GM06990 (cell line): Measurements from ENCODE around the gene NBEA.

Source experiments
- DNase-seq: peaks from one replicate; pipeline ENCODE4 v3.0.0-alpha.2; 2011; ENCODE audit not compliant: insufficient read length; ENCODE audit errors: extremely low read depth
- H3K27me3 ChIP-seq: replicated peaks from 2 replicates; pipeline ENCODE4 v1.6.0; 2011; ENCODE audit warnings: low read length; ENCODE audit not compliant: control insufficient read depth, insufficient read depth
- H3K36me3 ChIP-seq: 2 replicates; pipeline ENCODE4 v1.5.1; 2011; ENCODE audit warnings: low read length; ENCODE audit not compliant: control insufficient read depth, insufficient read depth
- H3K4me3 ChIP-seq: replicated peaks from 2 replicates; pipeline ENCODE4 v1.5.1; 2011; ENCODE audit warnings: low read depth, mild to moderate bottlenecking, control low read depth, low read length
- TF ChIP-seq, protein P1 (sequence below): IDR thresholded peaks from 2 replicates; pipeline ENCODE4 v1.5.1; 2011; ENCODE audit warnings: low read length, control low read depth, mild to moderate bottlenecking, inconsistent platforms; ENCODE audit not compliant: insufficient read depth, poor library complexity, severe bottlenecking

NBEA gene

DNA sequence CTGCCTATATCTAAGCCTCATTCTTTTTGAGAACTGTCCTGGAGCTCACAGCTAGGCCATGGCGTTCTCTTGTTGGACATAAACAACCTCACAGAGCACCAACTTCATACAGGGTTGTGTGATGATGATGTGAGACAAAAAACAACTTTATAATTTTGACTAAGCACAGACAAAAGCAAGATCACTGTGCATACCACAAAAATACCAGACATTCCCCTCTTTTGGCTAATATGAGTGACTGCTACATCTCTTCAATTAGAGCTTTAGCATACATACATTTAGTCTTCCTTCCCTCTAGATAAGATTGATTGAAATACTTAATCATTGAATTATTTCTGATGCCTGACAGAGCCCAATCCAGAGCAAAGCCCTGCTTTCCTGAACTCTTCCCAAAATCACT is 526.1 kb downstream of the NBEA start:
- Histone ChIP-seq H3K4me3 (no peak overlapping the region), H3K36me3 (no peaks in the 10 kb centered on the region), H3K27me3 (no peaks in the 10 kb centered on the region)
- TF ChIP-seq, protein P1, sequence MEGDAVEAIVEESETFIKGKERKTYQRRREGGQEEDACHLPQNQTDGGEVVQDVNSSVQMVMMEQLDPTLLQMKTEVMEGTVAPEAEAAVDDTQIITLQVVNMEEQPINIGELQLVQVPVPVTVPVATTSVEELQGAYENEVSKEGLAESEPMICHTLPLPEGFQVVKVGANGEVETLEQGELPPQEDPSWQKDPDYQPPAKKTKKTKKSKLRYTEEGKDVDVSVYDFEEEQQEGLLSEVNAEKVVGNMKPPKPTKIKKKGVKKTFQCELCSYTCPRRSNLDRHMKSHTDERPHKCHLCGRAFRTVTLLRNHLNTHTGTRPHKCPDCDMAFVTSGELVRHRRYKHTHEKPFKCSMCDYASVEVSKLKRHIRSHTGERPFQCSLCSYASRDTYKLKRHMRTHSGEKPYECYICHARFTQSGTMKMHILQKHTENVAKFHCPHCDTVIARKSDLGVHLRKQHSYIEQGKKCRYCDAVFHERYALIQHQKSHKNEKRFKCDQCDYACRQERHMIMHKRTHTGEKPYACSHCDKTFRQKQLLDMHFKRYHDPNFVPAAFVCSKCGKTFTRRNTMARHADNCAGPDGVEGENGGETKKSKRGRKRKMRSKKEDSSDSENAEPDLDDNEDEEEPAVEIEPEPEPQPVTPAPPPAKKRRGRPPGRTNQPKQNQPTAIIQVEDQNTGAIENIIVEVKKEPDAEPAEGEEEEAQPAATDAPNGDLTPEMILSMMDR, result no peak
- DNase-seq, result no peak

DNA sequence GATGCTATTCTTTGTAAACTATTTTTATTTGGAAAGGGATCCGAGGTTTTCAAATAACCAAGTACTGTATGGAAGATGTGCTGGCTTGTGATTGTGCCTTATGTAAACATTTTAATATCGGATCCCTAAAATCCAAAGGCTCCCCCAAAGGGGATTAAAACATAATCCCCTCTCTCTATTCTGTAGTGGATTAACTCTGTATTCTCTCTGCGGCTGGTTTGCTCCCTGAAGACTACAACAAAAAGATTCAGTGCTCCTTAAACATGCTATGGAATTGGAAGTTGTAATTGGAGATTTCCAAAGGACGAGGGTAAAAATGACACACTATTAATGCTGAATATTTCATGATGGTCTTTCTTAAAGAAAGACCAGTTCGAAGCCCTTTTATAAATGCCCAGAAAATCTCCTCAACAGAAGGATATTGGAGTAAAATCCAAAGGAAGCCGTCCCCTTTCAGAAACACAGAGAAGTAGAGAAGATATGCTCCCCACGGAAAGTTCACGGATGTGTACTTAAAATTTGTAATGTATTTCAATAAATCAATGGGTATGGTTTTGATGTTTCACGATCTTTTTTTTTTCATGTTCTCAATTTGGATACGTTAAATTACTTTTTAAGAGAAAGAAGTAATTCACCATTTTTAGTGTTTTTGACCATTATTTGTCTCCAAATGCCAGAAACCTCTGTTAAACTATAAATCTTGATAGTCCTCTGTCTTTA is 527.9 kb downstream of the NBEA start:
- H3K27me3 ChIP-seq, result no peaks in the 10 kb centered on the region
- H3K4me3 ChIP-seq, result no peak overlapping the region
- DNase-seq, result no peak
- TF ChIP-seq, protein P1, result no peak
- no peaks in the 10 kb centered on the region for H3K36me3 ChIP-seq

DNA sequence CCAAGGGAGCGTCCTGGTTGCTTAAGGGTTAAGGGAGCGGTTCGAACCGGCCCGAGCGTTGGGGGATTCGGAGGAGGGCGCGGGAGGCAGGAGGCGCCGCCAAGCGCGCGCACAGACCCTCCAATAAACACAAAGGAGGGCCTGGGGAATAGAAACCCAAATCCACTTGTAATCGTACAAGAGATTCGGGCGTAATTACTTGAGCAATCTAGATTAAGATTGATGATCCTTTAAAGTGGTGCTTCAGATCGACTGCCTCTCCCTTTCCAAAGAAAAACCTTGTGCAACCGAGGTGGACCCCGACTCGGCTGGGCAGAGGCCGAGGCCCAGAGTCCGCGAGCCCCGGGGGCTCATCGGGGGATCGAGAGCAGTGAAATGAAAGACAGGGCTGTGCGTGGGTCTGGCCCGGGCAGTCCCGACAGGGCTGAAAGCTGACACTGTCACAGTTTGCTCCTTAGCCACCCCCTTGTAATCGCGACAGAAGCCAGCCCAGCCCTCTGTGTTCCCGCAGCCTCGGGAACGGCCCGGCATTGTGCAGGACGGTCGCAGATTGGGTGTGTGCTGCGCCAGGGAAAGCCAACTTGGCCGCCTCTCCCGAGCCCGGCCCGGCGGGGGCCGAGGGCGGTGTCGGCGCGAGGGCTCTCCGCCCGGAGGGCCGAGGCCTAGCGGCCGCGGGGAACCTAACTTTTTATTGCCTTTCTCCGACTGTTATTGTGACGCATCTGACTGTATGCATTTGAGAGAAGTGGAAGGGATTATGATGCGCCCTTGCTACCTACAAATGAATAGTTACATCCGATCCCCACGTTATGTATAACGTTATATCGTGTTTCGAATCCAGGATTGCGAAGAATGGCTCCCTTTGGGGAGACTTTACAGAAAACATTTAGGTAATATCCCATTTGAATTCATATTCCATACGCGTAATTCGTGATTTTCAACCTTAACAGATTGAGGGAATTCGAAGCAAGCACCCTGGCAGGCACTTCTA is 528.9 kb downstream of the NBEA start:
- no peak overlapping the region for H3K4me3 ChIP-seq
- no peak for DNase-seq
- no peaks in the 10 kb centered on the region for H3K27me3 ChIP-seq
- H3K36me3 ChIP-seq, result no peaks in the 10 kb centered on the region
- TF ChIP-seq, protein P1, result no peak

DNA sequence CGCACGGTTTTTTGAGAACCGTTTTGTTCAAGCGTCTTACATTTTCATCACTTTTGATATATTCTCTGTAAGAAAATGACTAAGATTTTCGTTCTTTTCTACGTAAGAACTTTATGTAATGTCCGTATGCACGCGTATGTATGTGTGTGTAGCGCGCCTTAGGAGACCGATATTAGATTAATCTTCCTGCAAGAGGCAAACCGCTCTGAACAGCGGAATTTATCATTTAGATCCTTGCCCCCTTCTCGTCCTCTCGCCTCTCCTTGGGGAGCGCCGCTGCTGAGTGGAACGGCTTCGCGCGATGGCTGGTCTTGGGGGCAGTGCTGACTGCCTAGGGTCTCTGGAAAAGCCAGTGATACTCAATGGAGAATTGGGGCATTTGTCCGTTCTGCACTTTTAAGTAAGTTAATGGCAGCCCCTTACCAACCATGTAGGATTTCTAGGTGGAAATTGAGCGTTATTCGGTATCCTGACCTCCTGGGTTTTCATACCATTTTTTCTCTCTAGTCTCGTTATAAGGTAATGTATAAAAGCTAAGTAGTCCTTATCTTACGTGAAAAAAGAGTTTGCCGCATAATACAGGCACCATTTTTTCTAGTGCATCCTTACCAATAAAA is 529.7 kb downstream of the NBEA start:
- Histone ChIP-seq H3K4me3 (no peak overlapping the region), H3K36me3 (no peaks in the 10 kb centered on the region), H3K27me3 (no peaks in the 10 kb centered on the region; the same call in 1 of the 2 replicates)
- TF ChIP-seq, protein P1, result no peak
- no peak for DNase-seq

DNA sequence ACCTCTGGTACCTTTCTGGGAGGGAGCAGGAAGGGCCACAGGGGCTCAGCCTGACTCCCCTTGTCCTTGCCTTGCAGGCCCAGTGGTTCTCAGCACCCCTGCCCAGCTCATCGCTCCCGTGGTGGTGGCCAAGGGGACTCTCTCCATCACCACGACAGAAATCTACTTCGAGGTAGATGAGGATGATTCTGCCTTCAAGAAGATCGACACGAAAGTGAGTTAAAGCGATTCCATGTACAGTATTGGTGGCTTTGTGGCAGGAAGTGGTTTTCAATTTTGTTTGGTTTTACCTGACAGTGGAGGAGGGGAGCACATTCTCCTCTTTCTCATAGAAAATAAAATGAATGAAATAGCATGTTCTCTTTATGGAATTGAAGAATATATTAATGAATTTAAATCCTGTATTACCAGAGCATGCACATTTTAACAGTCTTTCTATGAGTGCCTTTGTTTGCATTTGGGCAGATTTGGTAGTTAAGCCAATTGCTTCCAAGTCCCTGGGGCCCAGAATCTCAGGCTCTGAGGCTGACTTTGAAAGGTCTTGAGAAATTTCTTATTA is 530.3 kb downstream of the NBEA start:
- DNase-seq, result no peak
- Histone ChIP-seq H3K36me3 (no peaks in the 10 kb centered on the region), H3K4me3 (no peak overlapping the region), H3K27me3 (no peaks in the 10 kb centered on the region; the same call in 1 of the 2 replicates)
- TF ChIP-seq, protein P1, result no peak
